ENCODE data around the gene SKIC8. TPM values are rescaled to one million over a fixed set of nuclear protein-coding genes. Genes with fewer than 3 reads are reported as not detected.

Gene SKIC8
- total RNA-seq, 2 donors from 2014 or later: 29.8 to 38.6 TPM

DNA sequence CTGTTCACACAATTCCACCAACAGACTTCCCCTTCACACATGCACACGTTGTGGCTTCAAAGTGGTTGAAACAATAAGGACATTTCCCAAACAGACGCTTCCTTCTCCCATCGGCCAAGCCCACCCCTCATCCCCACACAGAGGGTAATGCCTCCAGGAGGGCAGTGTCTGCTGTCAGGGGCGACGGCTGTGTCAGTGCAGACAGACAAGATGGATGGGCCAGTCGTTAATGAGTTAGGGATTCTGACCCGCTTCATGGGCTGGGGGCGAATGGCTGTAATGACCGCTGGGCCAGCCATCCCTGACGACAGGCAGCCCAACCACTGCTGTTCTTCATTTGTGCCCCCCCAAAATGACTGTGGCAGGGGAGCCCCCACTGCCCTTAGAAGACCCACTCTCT is 20.2 kb upstream of the SKIC8 start:
- TF ChIP-seq, protein P1, sequence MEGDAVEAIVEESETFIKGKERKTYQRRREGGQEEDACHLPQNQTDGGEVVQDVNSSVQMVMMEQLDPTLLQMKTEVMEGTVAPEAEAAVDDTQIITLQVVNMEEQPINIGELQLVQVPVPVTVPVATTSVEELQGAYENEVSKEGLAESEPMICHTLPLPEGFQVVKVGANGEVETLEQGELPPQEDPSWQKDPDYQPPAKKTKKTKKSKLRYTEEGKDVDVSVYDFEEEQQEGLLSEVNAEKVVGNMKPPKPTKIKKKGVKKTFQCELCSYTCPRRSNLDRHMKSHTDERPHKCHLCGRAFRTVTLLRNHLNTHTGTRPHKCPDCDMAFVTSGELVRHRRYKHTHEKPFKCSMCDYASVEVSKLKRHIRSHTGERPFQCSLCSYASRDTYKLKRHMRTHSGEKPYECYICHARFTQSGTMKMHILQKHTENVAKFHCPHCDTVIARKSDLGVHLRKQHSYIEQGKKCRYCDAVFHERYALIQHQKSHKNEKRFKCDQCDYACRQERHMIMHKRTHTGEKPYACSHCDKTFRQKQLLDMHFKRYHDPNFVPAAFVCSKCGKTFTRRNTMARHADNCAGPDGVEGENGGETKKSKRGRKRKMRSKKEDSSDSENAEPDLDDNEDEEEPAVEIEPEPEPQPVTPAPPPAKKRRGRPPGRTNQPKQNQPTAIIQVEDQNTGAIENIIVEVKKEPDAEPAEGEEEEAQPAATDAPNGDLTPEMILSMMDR (IDR thresholded peaks at IDR 0.05): no peak
- DNase-seq (ENCODE audit: low spot score): no peak

DNA sequence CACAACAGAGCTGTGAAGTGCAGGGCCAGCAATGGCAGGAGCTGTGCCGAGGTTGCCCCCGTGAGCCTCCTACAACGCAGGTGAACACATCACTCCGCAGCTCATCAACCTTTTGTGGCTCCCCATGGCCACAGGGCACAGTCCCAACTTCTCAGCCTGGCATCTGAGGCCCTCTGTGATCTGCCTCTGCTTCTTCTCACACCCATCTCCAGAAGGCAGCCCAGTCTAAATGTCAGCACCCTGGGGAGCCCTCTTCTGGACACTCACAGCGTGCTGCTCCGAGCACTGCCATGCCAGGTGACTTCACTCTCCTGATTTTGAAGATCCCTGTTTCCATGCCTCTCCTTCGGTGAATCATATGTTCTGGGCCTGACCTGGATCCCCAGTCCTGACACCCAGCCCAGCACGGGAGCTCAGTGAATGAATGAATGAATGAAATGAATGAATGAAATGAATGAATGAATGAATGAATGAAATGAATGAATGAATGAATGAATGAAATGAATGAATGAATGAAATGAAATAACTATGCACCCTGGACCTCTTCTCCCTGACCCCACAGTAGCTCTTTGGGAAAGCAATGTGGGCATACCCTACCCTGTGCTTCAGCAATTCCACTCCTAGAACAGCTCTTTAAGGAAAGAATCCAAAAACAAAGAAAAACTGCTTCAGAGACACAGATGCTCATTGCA is 17.9 kb upstream of the SKIC8 start:
- Histone ChIP-seq H3K4me1 (no peaks in the 10 kb centered on the region), H3K4me3 (no peak overlapping the region), H3K36me3 (no peaks in the 10 kb centered on the region), H3K27me3 (no peaks in the 10 kb centered on the region), H3K9me3 (no peaks in the 10 kb centered on the region), H3K27ac (no peak overlapping the region)
- DNase-seq (ENCODE audit: low spot score): no peak
- TF ChIP-seq, protein P1 (IDR thresholded peaks at IDR 0.05): peak in 1 of 2 donors; percentile 12

More for the DNA sequence above, 20.2 kb upstream of the SKIC8 start:
- H3K9me3 ChIP-seq: no peaks in the 10 kb centered on the region
- H3K27ac ChIP-seq: no peak overlapping the region
- H3K4me3 ChIP-seq: no peak overlapping the region
- H3K27me3 ChIP-seq: no peaks in the 10 kb centered on the region
- H3K4me1 ChIP-seq: no peaks in the 10 kb centered on the region
- H3K36me3 ChIP-seq: no peaks in the 10 kb centered on the region

DNA sequence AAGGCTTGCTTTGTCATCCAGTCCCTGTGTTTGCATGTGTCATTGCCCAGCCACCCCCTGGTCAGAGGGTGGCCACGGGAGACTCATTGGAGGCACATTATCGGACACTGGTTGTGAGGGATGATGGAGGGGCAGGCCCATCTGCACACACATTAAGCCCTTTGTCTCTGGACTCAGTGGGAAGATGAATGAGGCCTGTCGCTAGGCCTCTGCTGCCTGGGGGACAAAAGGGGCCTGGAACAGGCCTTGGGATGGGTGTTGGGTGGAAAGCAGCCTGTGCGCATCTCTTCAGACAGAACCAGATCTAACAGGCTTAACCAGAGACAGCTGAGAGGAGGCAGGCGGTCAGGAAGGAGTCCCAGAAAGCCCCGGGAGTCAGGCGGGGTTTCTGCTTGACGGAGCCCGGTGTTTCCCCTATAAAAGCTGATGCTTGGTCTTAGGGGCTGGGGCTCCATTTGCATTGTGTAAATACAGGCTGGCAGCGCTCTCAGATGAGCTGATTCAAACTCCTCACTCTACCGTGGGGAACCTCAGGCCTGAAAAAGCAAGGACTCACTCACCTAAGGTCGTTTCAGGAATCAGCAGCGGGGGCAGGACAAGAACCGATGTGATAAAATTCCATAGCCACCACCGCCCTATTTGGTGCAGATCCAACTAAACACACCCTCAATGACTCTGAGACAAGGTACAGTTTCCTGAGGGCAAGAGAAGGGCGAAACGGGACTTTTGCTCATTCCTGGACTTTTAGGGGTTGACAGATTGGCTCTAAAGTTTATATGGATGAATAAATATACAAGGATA is 17.1 kb upstream of the SKIC8 start:
- Histone ChIP-seq H3K9me3 (no peaks in the 10 kb centered on the region), H3K36me3 (no peaks in the 10 kb centered on the region), H3K27me3 (no peaks in the 10 kb centered on the region), H3K27ac (no peak overlapping the region), H3K4me3 (no peak overlapping the region), H3K4me1 (no peaks in the 10 kb centered on the region)
- TF ChIP-seq, protein P1 (IDR thresholded peaks at IDR 0.05): no peak
- no peak for DNase-seq (ENCODE audit: low spot score)

DNA sequence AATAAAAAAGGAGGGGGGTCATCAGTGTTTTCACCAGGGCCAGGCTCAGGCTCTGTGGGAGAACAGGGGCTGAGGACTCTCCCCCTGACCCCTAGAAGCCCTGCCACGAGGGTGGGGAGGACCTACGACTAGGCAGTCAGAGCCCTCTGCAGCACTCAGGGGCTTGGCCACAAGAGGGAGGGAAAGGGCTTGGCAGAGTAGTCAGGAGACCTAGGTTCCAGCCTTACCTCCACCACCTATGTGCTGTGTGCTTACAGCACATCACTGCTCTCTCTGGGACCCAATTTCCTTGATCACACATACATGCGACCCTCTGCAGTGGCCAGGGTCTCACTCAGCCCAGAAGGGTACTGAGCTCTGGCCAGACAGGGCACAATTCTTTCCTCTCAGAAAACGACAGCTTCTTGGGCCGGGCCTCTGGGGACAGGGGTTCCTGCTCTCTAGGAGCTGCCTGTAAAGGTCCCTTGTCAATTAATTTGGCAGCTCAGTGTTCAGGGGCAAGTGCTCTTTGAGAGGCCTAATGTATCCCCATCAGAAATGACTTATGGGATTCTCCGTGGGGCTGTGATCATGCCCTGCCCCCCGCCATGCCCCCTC is 16.4 kb upstream of the SKIC8 start:
- TF ChIP-seq, protein P1 (IDR thresholded peaks at IDR 0.05): no peak
- no peaks in the 10 kb centered on the region for H3K36me3 ChIP-seq
- H3K4me3 ChIP-seq: no peak overlapping the region
- no peak for DNase-seq (ENCODE audit: low spot score)
- H3K9me3 ChIP-seq: no peaks in the 10 kb centered on the region
- H3K4me1 ChIP-seq: no peaks in the 10 kb centered on the region
- H3K27me3 ChIP-seq: no peaks in the 10 kb centered on the region
- no peak overlapping the region for H3K27ac ChIP-seq

DNA sequence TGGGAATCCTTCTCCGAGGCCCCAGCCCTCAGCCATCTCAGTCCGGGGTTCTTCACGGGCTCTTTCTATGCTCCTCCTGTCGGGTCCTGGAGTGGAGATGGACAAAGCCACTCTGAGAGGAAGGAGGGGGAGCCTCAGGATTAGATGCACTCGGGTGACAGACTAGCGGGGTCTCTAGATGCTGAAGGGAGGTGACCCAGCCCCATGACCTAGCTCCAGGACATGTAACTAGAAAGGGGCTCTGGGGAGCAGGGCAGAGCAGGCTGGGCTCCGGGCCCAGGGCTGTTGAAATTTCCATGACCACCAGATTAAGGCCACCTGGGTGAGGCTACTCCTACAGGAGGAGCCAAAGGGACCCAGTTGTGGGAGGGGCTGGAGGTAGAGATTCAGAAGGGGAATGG is 14.8 kb upstream of the SKIC8 start:
- Histone ChIP-seq H3K27me3 (no peaks in the 10 kb centered on the region), H3K27ac (no peak overlapping the region)
- no peak for DNase-seq (ENCODE audit: low spot score)

More for the DNA sequence above, 14.8 kb upstream of the SKIC8 start:
- H3K9me3 ChIP-seq: no peaks in the 10 kb centered on the region
- no peaks in the 10 kb centered on the region for H3K4me1 ChIP-seq
- TF ChIP-seq, protein P1 (IDR thresholded peaks at IDR 0.05): no peak
- H3K4me3 ChIP-seq: no peak overlapping the region
- no peaks in the 10 kb centered on the region for H3K36me3 ChIP-seq
